ENCODE data around the gene BLZF1. TPM values are rescaled to one million over a fixed set of nuclear protein-coding genes. Genes with fewer than 3 reads are reported as not detected.
"Not testable (repeated sequence)": the region's sequence is repeated elsewhere in the genome, so short reads cannot be mapped to it uniquely, and the experiment has no call there.

The BLZF1 gene
- total RNA-seq, 1 donor from 2014 or later: 14.2 TPM

DNA sequence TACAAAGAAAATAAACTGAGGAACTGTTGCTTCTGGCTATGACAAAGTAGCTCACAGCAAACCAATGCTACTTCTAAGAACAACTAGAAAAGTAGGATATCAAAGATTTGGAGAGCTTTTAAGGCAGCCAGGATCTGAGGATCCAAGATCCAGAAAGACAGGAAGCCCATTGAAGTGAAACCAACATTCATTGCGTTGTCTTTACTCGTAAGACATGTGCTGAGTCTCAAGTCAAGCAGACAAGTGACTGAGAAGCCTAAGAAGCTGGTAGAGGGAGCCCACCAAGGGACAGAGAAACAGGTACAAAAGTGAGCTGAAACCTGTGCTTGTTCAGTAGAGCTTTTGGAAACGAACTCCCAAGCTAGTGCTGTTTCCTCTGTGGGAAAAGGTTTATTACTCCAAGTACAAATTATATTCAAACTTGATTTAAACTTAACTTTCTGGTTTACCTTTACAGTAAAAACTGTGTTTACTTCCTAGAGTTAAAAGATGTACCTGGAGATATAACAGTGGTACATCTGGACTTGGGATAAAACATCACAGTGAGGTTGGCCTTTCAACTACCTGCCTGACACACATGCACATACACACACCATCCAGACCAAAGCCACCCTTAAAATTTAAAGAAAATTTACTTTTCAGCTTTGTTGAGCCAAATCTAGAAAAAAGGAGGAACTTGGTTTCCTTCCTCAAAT lies 41.6 kb upstream of the BLZF1 start:
- Mint-ChIP-seq H3K27ac (ENCODE audit: unreplicated experiment) (no peak overlapping the region), H3K36me3 (ENCODE audit: low read depth) (peaks cover 6% of the 10 kb centered on the region), H3K9me3 (peaks cover 2% of the 10 kb centered on the region), H3K4me1 (no peaks in the 10 kb centered on the region), H3K27me3 (ENCODE audit: low read depth) (no peaks in the 10 kb centered on the region), H3K4me3 (no peak overlapping the region)
- no peak for DNase-seq (ENCODE audit: low read depth, low spot score)
- TF ChIP-seq, protein P1, sequence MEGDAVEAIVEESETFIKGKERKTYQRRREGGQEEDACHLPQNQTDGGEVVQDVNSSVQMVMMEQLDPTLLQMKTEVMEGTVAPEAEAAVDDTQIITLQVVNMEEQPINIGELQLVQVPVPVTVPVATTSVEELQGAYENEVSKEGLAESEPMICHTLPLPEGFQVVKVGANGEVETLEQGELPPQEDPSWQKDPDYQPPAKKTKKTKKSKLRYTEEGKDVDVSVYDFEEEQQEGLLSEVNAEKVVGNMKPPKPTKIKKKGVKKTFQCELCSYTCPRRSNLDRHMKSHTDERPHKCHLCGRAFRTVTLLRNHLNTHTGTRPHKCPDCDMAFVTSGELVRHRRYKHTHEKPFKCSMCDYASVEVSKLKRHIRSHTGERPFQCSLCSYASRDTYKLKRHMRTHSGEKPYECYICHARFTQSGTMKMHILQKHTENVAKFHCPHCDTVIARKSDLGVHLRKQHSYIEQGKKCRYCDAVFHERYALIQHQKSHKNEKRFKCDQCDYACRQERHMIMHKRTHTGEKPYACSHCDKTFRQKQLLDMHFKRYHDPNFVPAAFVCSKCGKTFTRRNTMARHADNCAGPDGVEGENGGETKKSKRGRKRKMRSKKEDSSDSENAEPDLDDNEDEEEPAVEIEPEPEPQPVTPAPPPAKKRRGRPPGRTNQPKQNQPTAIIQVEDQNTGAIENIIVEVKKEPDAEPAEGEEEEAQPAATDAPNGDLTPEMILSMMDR (conservative IDR thresholded peaks at IDR 0.05): no peak

DNA sequence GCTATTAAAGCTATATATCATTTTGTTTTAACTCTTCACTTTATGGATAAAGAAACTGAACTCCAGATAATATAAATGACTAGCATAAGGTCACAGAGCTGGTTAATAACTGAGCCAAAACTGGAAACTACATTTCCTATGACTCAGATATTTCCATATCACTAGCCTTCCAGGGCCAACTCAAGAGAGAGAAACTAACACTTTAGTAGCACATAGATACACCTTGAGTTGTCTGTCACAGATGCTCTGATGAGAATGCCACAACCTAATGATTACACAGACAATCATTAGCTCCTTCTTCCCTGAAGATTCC lies 41.1 kb upstream of the BLZF1 start:
- TF ChIP-seq, protein P1 (conservative IDR thresholded peaks at IDR 0.05): no peak
- H3K27me3 Mint-ChIP-seq (ENCODE audit: low read depth): no peaks in the 10 kb centered on the region
- no peak overlapping the region for H3K4me3 Mint-ChIP-seq
- no peaks in the 10 kb centered on the region for H3K4me1 Mint-ChIP-seq
- no peak overlapping the region for H3K27ac Mint-ChIP-seq (ENCODE audit: unreplicated experiment)
- H3K36me3 Mint-ChIP-seq (ENCODE audit: low read depth): peaks cover 6% of the 10 kb centered on the region
- peaks cover 2% of the 10 kb centered on the region for H3K9me3 Mint-ChIP-seq
- no peak for DNase-seq (ENCODE audit: low read depth, low spot score)

DNA sequence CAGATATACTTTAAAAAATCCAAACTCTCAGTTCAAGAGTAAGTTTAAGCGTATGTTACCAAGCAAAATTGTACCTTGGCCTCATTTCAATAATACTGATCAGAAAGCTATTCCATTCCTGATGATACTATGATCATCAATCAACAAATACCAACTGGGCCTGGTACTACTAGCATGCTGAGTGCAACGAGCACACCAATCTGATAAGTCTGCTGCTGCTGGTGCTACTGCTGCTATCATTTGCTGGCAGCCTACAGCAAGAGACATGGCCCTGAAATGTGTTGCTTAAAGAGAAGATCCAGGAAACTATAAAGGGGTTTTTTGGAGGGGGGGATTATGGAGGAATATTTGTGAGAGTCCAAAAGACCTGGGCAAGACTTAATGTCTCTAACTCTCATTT lies 40.1 kb upstream of the BLZF1 start:
- TF ChIP-seq, protein P1 (conservative IDR thresholded peaks at IDR 0.05): no peak
- H3K9me3 Mint-ChIP-seq: peaks cover 6% of the 10 kb centered on the region

DNA sequence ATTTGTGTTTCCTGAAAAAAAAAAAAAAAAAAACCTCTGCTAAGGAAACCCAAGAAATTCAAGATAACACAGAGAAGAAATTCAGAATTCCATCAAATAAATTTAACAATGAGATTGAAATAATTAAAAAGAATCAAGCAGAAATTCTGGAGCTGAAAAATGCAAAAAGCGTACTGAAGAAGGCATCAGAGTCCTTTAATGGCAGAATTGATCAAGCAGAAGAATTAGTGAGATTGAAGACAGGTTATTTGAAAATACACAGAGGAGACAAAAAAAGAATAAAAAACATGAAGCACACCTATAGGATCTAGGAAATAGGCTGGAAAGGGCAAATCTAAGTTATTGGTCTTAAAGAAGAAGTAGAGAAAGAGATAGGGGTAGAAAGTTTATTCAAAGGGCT lies 38.6 kb upstream of the BLZF1 start:
- peaks cover 9% of the 10 kb centered on the region for H3K9me3 Mint-ChIP-seq
- H3K27ac Mint-ChIP-seq (ENCODE audit: unreplicated experiment): no peak overlapping the region
- H3K4me1 Mint-ChIP-seq: no peaks in the 10 kb centered on the region
- H3K36me3 Mint-ChIP-seq (ENCODE audit: low read depth): peaks cover 19% of the 10 kb centered on the region
- H3K27me3 Mint-ChIP-seq (ENCODE audit: low read depth): no peaks in the 10 kb centered on the region
- DNase-seq (ENCODE audit: low read depth, low spot score): no peak
- no peak overlapping the region for H3K4me3 Mint-ChIP-seq
- TF ChIP-seq, protein P1 (conservative IDR thresholded peaks at IDR 0.05): no peak

More for the DNA sequence above, 40.1 kb upstream of the BLZF1 start:
- Mint-ChIP-seq H3K4me3 (no peak overlapping the region), H3K4me1 (no peaks in the 10 kb centered on the region), H3K27ac (ENCODE audit: unreplicated experiment) (no peak overlapping the region), H3K27me3 (ENCODE audit: low read depth) (no peaks in the 10 kb centered on the region), H3K36me3 (ENCODE audit: low read depth) (peaks cover 13% of the 10 kb centered on the region)
- no peak for DNase-seq (ENCODE audit: low read depth, low spot score)

DNA sequence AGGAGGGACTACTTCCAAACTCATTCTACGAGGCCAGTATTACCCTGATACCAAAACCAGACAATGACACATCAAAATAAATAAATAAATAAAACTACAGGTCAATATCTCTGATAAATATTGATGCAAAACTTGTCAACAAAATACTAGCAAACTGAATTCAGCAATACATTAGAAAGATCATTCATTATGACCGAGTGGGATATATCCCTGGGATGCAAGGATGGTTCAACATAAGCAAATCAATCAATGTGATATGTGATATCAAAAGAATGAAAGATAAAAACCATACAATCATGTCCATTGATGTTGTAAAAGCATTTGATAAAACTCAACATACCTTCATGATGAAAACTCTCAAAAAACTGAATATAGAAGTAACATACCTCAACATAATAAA lies 37.1 kb upstream of the BLZF1 start:
- Mint-ChIP-seq H3K4me1 (no peaks in the 10 kb centered on the region), H3K27ac (ENCODE audit: unreplicated experiment) (no peak overlapping the region)

DNA sequence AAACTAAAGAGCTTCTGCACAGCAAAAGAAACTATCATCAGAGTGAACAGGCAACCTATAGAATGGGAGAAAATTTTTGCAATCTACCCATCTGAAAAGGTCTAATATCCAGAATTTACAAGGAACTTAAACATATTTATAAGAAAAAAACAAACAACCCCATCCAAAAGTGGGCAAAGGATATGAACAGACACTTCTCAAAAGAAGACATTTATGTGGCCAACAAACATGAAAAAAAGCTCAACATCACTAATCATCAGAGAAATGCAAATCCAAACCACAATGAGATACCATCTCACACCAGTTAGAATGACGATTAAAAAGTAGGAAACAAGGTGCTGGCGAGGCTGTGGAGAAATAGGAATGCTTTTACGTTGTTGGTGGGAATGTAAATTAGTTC lies 33.3 kb upstream of the BLZF1 start:
- DNase-seq (ENCODE audit: low read depth, low spot score); H3K4me3 Mint-ChIP-seq; H3K27ac Mint-ChIP-seq (ENCODE audit: unreplicated experiment); H3K27me3 Mint-ChIP-seq (ENCODE audit: low read depth); H3K4me1 Mint-ChIP-seq: not testable (repeated sequence)
- Mint-ChIP-seq H3K9me3 (peaks cover 18% of the 10 kb centered on the region), H3K36me3 (ENCODE audit: low read depth) (peaks cover 45% of the 10 kb centered on the region)

More for the DNA sequence above, 37.1 kb upstream of the BLZF1 start:
- H3K36me3 Mint-ChIP-seq (ENCODE audit: low read depth): peaks cover 31% of the 10 kb centered on the region
- TF ChIP-seq, protein P1 (conservative IDR thresholded peaks at IDR 0.05): no peak
- no peak overlapping the region for H3K4me3 Mint-ChIP-seq
- no peaks in the 10 kb centered on the region for H3K27me3 Mint-ChIP-seq (ENCODE audit: low read depth)
- DNase-seq (ENCODE audit: low read depth, low spot score): no peak
- H3K9me3 Mint-ChIP-seq: peaks cover 12% of the 10 kb centered on the region

DNA sequence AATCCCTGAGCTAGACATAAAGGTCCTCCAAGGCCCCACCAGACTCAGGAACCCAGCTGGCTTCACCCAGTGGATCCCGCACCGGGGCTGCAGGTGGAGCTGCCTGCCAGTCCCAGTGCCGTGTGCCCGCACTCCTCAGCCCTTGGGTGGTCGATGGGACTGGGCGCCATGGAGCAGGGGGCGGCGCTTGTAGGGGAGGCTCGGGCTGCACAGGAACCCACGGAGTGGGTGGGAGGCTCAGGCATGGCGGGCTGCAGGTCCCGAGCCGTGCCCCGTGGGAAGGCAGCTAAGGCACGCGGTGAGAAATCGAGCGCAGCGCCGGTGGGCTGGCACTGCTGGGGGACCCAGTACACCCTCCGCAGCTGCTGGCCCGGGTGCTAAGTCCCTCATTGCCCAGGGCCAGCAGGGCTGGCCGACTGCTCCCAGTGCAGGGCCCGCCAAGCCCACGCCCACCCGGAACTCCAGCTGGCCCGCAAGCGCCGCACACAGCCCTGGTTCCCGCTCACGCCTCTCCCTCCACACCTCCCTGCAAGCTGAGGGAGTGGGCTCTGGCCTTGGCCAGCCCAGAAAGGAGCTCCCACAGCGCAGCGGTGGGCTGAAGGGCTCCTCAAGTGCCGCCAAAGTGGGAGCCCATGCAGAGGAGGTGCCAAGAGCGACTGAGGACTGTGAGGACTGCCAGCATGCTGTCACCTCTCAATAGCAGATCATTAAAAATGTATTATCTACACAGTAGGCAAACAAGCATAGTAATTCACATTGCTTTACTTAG lies 30.9 kb upstream of the BLZF1 start:
- H3K9me3 Mint-ChIP-seq: peaks cover 22% of the 10 kb centered on the region
- H3K4me1 Mint-ChIP-seq; H3K4me3 Mint-ChIP-seq; DNase-seq (ENCODE audit: low read depth, low spot score); H3K27me3 Mint-ChIP-seq (ENCODE audit: low read depth); H3K27ac Mint-ChIP-seq (ENCODE audit: unreplicated experiment): not testable (repeated sequence)
- peaks cover 52% of the 10 kb centered on the region for H3K36me3 Mint-ChIP-seq (ENCODE audit: low read depth)

Measured in neural crest cell (in vitro differentiated cells).